Sigmoid colon (tissue), 3 donors: ENCODE measurements around the gene GNAQ.

Experiments used
- POLR2A ChIP-seq, 2 donors: fragments of 450-650 bp; IDR thresholded peaks; one replicate each; pipeline ENCODE4 v1.6.1; 2016; ENCODE audit warnings: antibody characterized with exemption in 2 of 2, mild to moderate bottlenecking in 2 of 2, moderate library complexity in 2 of 2
- TF ChIP-seq, protein P1 (sequence below), 4 experiments: fragments of 450-650 bp in 3 of 4; fragments of 200-600 bp in 1 of 4; IDR thresholded peaks; one replicate each; pipeline ENCODE4 v1.5.1; 2016 to 2019; ENCODE audit warnings: antibody characterized with exemption in 4 of 4, mild to moderate bottlenecking in 3 of 4, moderate library complexity in 2 of 4

DNA sequence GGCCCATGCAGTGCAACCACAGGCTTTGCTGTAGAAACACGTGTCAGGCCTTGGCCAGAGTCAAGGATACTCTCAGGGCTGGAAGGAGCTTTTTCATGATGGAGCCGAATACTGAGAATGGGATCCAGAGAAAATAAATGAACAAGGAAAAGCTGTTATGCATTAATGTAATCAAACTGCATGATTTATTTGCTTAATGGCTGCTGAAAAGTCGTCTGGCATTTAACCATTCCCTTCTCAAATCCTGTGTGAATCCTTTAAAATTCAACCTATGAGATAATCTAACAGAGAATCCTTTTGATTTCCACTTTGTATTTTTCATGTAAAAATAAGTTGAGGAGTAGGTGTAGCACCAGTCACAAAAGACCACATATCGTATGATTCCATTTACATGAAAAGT lies 359.4 kb downstream of the GNAQ start:
- no peak for TF ChIP-seq POLR2A (IDR thresholded peaks at IDR 0.05)
- TF ChIP-seq, protein P1, sequence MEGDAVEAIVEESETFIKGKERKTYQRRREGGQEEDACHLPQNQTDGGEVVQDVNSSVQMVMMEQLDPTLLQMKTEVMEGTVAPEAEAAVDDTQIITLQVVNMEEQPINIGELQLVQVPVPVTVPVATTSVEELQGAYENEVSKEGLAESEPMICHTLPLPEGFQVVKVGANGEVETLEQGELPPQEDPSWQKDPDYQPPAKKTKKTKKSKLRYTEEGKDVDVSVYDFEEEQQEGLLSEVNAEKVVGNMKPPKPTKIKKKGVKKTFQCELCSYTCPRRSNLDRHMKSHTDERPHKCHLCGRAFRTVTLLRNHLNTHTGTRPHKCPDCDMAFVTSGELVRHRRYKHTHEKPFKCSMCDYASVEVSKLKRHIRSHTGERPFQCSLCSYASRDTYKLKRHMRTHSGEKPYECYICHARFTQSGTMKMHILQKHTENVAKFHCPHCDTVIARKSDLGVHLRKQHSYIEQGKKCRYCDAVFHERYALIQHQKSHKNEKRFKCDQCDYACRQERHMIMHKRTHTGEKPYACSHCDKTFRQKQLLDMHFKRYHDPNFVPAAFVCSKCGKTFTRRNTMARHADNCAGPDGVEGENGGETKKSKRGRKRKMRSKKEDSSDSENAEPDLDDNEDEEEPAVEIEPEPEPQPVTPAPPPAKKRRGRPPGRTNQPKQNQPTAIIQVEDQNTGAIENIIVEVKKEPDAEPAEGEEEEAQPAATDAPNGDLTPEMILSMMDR (IDR thresholded peaks at IDR 0.05): no peak
